CD4-positive, alpha-beta T cell treated with Interleukin-17A for 4 hours (primary cell): ENCODE data around the gene BNIP1.
A peak's percentile ranks its signal among the peaks of the same experiment; 100 is the strongest.

Experiments used
- DNase-seq: peaks from one replicate; pipeline ENCODE4 v3.0.0-alpha.2; 2020; ENCODE audit warnings: mixed read lengths

The BNIP1 gene

DNA sequence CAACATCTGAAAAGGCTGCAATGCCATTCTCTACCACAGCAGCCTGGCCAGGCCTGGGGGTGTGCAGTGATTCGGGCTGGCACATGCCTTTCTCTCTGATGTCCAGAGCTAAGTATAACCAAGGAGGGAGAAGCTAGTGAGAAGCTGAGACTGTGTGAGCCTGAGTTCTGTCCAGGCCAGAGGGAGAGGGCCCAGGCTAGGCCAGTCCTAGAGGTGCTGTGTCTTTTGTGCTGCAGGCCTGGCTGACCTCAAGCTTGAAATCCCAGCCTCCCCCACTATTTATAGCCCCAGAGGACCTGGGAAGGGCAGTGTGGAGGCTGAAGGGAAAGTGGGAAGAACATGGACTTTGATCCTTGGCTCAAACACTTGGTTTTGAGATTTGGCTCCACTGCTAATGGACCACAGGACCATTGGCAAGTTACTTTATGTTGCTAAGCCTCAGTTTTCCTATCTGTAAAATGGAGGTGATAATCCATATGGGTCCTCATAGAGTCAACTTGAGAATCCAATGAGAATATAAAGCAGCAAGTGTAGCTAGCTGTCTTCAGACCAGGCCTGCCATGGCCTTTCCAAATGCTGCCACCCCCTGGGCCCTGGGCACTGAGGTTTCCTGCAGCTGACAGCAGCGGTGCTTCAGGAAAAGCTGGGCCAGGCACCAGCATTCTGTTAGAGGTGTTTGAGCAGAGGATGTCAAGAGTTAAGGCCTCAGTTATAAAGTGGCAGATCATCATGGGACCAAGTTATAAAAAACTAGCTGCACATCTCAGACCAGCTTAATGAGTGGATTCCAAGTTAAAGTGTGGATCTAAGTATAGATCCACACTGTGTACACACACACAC is 21.1 kb downstream of the BNIP1 start:
- no peak for DNase-seq

DNA sequence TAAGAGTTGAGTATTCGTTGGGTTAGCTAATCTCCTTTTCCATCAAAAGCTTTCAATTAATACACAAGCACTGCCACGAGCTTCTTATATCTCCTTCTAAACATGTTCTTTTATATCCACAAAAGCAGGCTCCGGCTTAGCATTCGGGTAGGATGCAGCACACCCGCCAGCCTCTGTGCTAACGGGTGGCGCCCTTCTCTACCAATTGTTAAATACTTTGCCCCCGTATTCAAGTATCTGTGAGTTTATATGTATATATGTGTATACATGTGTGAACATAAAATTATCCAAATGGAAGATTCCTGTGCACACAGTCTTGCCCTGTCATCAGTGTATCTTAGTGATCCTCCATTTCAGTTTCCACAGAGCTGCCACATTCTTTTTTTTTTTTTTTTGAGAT is 27.8 kb downstream of the BNIP1 start:
- DNase-seq = no peak

GRCh38 chr5:173175523-173175922 is 31.2 kb downstream of the BNIP1 start:
- no peak for DNase-seq

GRCh38 chr5:173178369-173178910 is 34.1 kb downstream of the BNIP1 start:
- no peak for DNase-seq

DNA sequence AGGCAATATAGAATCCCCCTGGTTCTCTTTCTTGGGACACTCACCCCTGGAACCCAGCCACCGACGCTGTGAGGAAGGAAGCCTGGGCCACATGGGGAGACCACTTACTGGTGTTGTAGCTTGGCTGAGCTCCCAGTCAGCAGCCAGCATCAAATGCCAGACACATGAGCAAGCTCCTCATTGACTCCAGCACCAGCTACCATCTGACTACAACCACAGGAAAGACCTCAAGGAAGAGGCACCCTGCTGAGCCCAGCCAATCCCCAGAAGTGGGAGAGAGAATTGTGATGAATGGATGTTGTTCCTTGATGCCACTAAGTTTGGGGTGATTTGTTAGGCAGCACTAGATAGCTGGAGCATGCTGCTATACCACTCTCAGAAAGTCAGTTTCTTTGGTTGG is 36.0 kb downstream of the BNIP1 start:
- no peak for DNase-seq

- DNase-seq = peak; percentile 5
These were observed 42.9 kb downstream of the BNIP1 start for GRCh38 chr5:173187054-173187743.

- no peak for DNase-seq
These were observed 43.9 kb downstream of the BNIP1 start for GRCh38 chr5:173188280-173188679.

- DNase-seq = no peak
These were observed 46.7 kb downstream of the BNIP1 start for GRCh38 chr5:173191015-173191414.

- DNase-seq = no peak
These were observed 47.2 kb downstream of the BNIP1 start for GRCh38 chr5:173191561-173191960.

DNA sequence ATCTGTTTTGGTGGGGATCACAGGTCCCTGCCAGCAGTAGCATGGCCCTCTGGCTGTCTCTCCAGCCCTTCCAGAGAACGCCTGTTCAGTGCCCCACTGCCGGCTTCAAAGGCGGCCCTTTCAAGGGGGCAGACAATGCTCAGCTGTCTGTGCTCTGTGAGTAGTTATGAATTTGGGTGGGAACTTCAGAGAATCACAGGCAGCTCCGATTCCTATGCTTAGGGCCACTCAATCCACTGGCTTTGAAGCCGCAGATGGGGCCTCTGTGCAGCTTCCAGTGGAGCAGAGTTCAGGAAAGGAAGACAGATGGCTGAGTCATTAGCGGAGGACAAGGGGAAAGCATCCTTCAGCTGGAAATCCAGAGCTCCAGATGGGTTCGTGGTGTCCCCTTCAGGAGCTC is 48.2 kb downstream of the BNIP1 start:
- DNase-seq = no peak

DNA sequence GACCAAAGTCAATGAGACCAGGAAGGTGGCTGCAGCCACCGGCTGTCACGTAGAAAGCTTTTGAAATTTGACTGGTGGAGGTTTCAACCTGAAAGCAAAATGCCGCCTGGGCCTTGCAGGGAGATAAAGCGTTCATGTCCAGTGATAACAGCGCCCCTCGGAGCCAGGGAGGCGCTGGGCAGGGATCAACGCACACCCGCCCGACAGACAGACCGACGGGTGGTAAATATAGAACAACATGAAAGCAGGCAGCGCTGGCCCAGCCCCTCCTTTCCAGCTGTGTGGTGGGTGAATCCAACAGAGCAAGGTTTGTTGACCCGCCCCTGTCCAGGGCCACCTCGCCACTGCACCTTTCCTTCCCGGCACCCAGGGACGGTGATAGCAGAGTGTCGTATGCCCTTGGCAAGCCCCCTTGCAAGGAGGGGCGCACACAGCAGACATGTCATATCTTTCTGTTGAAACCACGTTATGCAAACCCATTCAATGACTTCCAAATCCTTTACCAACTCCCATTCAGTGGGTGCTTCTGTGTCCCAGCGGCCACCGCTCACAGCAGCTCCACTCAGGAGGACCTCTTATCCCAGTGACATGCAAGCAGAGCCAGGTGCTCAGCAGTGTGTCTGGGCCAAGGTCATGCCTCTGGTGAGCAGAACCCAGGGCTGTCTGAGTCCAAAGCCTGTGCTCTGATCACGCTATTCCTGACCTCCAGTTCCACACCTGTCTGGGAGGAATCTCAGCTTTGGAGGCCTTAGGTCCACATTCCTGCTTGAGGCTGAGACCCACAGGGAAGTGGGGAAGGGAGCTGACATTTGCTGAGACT is 52.0 kb downstream of the BNIP1 start:
- no peak for DNase-seq

GRCh38 chr5:173197375-173197891 is 53.1 kb downstream of the BNIP1 start:
- DNase-seq = no peak

GRCh38 chr5:173198049-173198448 is 53.7 kb downstream of the BNIP1 start:
- no peak for DNase-seq

GRCh38 chr5:173200356-173200755 is 56.0 kb downstream of the BNIP1 start:
- no peak for DNase-seq

DNA sequence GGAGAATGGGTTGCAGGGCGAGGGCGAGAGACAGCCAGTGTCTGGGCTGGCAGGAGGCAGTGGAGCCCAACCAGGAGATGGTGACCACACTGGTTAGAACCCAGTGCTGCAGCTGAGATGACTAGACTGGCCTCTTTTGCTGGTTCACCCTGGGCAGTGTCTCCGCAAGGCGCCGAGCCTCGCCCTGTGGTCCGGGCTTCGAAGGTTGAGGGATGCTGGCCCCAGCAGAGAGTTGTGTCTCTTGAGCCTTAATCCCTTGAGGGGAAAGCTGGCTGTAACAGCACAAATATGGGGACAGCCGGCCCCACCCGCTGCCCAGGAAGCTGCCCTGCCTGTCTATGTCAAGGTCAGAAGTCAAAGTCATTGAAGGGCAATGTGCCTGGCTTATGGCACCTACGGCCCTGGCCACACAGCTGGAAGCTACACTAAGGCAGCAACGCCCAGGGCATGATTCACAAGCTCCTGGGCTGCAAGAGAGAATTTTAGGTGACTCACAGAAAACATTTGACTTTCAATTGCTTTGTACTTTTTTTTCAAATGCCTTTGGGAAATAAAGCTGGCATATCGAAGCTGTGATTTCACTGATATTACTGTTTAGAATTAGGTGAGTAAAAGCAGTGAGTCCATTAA is 57.4 kb downstream of the BNIP1 start:
- no peak for DNase-seq

GRCh38 chr5:173202266-173202875 is 58.0 kb downstream of the BNIP1 start:
- DNase-seq = no peak

DNA sequence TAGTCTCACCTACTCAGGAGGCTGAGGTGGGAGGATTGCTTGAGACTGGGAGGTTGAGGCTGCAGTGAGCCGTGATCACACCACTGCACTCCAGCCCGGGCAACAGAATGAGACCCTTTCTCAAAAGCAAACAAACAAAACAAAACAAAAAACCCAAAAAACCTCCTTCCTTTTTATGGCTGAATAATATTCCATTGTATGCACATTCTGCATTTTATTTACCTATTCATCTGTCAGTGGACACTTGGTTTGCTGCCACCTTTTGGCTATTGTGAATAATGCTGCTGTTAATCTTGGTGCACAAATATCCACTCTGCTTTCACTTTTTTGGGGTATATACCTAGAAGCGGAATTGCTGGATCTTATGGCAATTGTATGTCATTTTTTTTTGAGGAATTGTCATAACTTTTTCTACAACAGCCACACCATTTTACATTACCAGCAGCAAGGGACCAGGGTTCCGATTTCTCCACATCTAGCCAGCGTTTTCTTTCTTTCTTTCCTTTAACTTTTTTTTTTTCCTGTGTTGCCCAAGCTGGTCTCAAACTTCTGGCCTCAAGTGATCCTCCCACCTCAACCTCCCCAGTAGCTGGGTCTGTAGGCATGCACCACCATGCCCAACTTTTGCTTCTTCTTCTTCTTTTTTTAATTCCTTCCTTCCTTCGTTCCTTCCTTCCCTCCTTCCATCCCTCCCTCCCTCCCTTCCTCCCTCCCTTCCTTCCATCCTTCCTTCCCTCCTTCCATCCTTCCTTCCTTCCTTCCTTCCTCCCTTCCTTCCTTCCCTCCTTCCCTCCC is 60.1 kb downstream of the BNIP1 start:
- peak; percentile 19 for DNase-seq

DNA sequence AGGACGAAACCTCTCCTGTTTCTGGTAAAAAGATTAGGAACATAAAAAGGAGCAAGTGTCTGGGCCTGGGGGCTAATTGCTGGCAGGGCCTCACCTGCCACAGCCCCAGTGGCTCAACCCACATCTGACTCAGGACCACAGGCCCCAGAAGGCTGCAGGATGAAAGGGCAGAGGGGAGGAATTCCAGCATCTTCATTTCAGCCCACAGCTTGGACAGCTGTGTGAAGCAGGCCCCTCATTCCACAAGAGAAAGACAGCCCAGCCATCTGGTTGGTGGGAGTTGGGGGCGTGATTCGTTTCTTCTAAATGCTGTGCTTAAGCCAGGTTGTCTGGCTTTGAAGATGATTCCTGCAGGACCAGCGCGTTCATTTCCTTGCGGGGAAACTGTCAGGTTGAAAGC is 61.6 kb downstream of the BNIP1 start:
- no peak for DNase-seq

GRCh38 chr5:173208296-173208695 is 64.0 kb downstream of the BNIP1 start:
- no peak for DNase-seq

GRCh38 chr5:173210877-173211276 is 66.5 kb downstream of the BNIP1 start:
- no peak for DNase-seq

DNA sequence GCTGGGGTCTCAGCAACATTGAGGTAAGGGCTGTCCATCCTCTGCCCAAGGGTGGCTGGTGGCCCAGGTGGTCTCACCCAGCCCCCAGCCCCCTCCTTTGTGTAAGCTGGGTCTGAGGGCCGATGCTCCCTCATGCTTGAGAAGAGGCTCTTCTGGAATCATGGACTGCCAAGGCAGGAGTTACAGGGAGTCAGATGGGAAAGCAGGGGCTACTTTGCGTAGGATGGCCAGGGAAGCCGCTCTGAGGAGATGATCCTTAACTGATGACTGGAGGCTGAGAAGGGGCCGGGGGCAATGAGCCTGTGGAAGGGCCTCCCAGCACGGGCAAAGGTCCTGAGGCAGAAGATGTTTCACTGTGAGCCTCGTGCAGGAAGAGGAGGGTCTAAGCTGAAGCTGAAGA is 67.0 kb downstream of the BNIP1 start:
- no peak for DNase-seq
